ENCODE measurements around the gene RUNX1.

DNA sequence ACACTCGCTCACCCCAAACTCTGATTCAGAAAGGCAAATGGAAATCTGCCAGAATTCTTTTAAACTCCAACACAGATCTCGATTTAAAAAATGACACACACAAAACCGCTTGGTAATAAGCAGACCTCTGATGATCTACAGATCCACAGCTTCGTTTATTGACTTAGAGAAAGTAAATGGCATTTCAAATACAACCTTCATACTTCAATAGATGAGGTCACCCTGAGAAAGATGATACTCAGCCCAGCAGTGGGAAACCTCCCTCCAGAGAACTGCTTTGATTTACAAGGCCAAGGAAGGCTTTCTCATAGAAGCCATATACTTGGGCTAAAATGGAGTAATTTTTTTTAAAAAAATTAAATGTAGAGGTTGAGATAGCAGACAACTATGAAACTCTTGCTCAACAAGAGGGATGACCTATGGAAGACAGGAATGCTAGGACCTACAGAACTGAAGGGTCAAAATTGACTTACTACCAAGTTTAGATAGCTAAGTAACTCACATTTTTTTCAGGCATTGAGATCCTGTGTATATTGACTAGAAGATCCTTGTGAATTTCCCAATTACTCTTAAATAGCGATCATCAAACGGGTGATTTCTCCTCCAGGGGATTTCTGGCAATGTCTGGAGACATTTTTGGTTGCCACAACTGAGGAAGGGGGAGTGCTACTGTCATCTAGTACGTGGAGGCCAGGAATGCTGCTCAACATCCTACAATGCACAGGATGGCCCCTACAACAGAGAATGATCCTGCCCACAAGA lies 236.4 kb downstream of the RUNX1 start:
- TF ChIP-seq CTCF (conservative IDR thresholded peaks at IDR 0.05; ENCODE audit: low read depth, low read length) (no peak), EZH2 (IDR thresholded peaks at IDR 0.05; ENCODE audit: borderline replicate concordance, low read depth, low read length, poor library complexity, severe bottlenecking) (no peak)

Data from A673 (cell line).